ENCODE measurements around the gene ATP10A. TPM values are rescaled to one million over a fixed set of nuclear protein-coding genes. Genes with fewer than 3 reads are reported as not detected.

ATP10A gene
- total RNA-seq, 1 experiment from 2014 or later = 0.02 TPM

DNA sequence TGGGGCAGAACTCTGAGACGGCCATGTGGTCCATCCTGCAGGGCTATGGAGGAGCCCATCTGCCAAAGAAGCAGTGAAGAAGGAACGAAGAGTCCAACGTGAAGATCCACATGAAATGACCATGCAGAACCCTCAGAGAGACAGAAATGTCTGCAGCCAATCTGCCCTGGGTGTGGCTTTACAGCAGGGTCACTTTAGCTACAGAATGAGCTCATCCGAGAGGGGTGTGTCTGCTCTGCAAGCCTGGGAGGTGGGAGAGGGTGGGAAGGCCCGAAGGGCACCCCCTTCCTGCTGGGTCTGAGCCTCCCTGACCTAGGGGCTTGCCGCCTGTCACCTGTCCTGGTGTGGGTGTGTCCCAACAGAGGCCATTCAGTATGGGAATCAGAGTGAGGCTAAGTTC is 176.3 kb downstream of the ATP10A start:
- H3K36me3 ChIP-seq (ENCODE audit: control insufficient read depth in 1 of 2, insufficient read depth in 2 of 2, low read length in 2 of 2) = no peaks in the 10 kb centered on the region
- POLR2A ChIA-PET = no interaction called here
- CTCF ChIA-PET = no interaction called here

More for the DNA sequence above, 176.3 kb downstream of the ATP10A start:
- Histone ChIP-seq H3K9me2 (ENCODE audit: insufficient read depth) (no peaks in the 10 kb centered on the region), H3K9ac (ENCODE audit: low read length) (no peak overlapping the region), H3K4me3 (replicated peaks in 1 of 2; ENCODE audit: low read depth in 1 of 2, low read length in 2 of 2) (no peak overlapping the region), H2AFZ (ENCODE audit: low read depth, low read length, poor library complexity, severe bottlenecking) (no peak overlapping the region), H3K4me1 (ENCODE audit: control insufficient read depth in 1 of 2, insufficient read depth in 2 of 2, low read length in 2 of 2) (no peaks in the 10 kb centered on the region), H3K27ac (ENCODE audit: low read depth, low read length) (no peak overlapping the region), H3K79me2 (ENCODE audit: insufficient read depth, low read length) (no peaks in the 10 kb centered on the region), H3K27me3 (ENCODE audit: insufficient read depth, low read length) (no peaks in the 10 kb centered on the region), H3K9me3 (ENCODE audit: control insufficient read depth in 1 of 2, insufficient read depth in 1 of 2, low read depth in 1 of 2, low read length in 2 of 2) (peaks cover 0 to 28% of the 10 kb centered on the region in 2 experiments; a peak in 2 of 4 replicates), H3K4me2 (ENCODE audit: low read length) (no peak overlapping the region), H4K20me1 (ENCODE audit: insufficient read depth) (no peaks in the 10 kb centered on the region)
- intact Hi-C loops (cut with micrococcal nuclease) = no loop called here
- BruUV-seq (replicated peaks) = no TSS peak
- RAD21 ChIA-PET (ENCODE audit: low non-redundant PET in 1 of 2, low total read pairs in 2 of 2, uncharacterized antibody in 2 of 2, unreplicated experiment in 2 of 2) = no interaction called here
- no peak for TF ChIP-seq EZH2 (IDR thresholded peaks at IDR 0.05)
- TF ChIP-seq JUND (IDR thresholded peaks at IDR 0.05) = no peak
- TF ChIP-seq YY1 (IDR thresholded peaks at IDR 0.05; ENCODE audit: extremely low read depth, insufficient replicate concordance, low read depth, low read length) = no peak
- TF ChIP-seq, protein P1, sequence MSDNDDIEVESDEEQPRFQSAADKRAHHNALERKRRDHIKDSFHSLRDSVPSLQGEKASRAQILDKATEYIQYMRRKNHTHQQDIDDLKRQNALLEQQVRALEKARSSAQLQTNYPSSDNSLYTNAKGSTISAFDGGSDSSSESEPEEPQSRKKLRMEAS (IDR thresholded peaks at IDR 0.05) = no peak
- TF ChIP-seq, protein P2, sequence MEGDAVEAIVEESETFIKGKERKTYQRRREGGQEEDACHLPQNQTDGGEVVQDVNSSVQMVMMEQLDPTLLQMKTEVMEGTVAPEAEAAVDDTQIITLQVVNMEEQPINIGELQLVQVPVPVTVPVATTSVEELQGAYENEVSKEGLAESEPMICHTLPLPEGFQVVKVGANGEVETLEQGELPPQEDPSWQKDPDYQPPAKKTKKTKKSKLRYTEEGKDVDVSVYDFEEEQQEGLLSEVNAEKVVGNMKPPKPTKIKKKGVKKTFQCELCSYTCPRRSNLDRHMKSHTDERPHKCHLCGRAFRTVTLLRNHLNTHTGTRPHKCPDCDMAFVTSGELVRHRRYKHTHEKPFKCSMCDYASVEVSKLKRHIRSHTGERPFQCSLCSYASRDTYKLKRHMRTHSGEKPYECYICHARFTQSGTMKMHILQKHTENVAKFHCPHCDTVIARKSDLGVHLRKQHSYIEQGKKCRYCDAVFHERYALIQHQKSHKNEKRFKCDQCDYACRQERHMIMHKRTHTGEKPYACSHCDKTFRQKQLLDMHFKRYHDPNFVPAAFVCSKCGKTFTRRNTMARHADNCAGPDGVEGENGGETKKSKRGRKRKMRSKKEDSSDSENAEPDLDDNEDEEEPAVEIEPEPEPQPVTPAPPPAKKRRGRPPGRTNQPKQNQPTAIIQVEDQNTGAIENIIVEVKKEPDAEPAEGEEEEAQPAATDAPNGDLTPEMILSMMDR (IDR thresholded peaks at IDR 0.05 in 2 of 3, conservative IDR thresholded peaks at IDR 0.05 in 1 of 3; ENCODE audit: borderline replicate concordance in 1 of 3, insufficient read depth in 1 of 3, low read depth in 2 of 3, low read length in 2 of 3) = no peak
- no peak for TF ChIP-seq CEBPB (IDR thresholded peaks at IDR 0.05; ENCODE audit: low read depth)
- TF ChIP-seq, protein P3, sequence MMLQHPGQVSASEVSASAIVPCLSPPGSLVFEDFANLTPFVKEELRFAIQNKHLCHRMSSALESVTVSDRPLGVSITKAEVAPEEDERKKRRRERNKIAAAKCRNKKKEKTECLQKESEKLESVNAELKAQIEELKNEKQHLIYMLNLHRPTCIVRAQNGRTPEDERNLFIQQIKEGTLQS (IDR thresholded peaks at IDR 0.05) = no peak
- TF ChIP-seq ZFX (IDR thresholded peaks at IDR 0.05) = no peak
- no peak for TF ChIP-seq EGR1 (IDR thresholded peaks at IDR 0.05; ENCODE audit: low read depth)
- no peak for TF ChIP-seq REST (IDR thresholded peaks at IDR 0.05; ENCODE audit: low read depth)
- TF ChIP-seq ELF1 (IDR thresholded peaks at IDR 0.05; ENCODE audit: borderline replicate concordance, low read depth) = no peak
- no peak for TF ChIP-seq POLR2A (IDR thresholded peaks at IDR 0.05; ENCODE audit: borderline replicate concordance, extremely low read depth, insufficient read depth, insufficient read length)
- TF ChIP-seq FOSL1 (IDR thresholded peaks at IDR 0.05; ENCODE audit: low read depth) = no peak
- TF ChIP-seq SRF (IDR thresholded peaks at IDR 0.05; ENCODE audit: low read depth) = no peak
- no peak for TF ChIP-seq TCF7L2 (IDR thresholded peaks at IDR 0.05; ENCODE audit: borderline replicate concordance, extremely low read depth, insufficient read depth, insufficient read length)
- DNase-seq (ENCODE audit: low read depth, low spot score) = no peak
- ATAC-seq = no peak
